H1 (cell line): ENCODE measurements around the gene ARHGAP1. TPM values are rescaled to one million over a fixed set of nuclear protein-coding genes. Genes with fewer than 3 reads are reported as not detected.

Experiments used
- CTCF ChIA-PET: fragments of 300-600 bp; sonication (Branson Sonifier 250); formaldehyde crosslinking; loops from one replicate; lab custom pipeline; 2021; ENCODE audit not compliant: partially characterized antibody; lab: Charles Lee
- POLR2A ChIA-PET: fragments of 300-600 bp; sonication (Branson Sonifier 250); formaldehyde crosslinking; loops from one replicate; lab custom pipeline; 2021; ENCODE audit warnings: inconsistent platforms; ENCODE audit not compliant: partially characterized antibody; lab: Charles Lee
- DNase-seq, 2 experiments: peaks; one replicate each; pipeline versions ENCODE4 v3.0.0 to v3.0.0-alpha.2; 2010 to 2022; ENCODE audit warnings: low spot score in 2 of 2, low read depth in 1 of 2, mixed read lengths in 1 of 2
- FAIRE-seq: peaks from 2 replicates; lab custom pipeline; 2011; peaks lifted over from hg19 to GRCh38; lab: Jason Lieb, UNC
- H2AFZ ChIP-seq: 2 replicates; pipeline ENCODE4 v1.8.1; 2012; ENCODE audit warnings: low read length, inconsistent platforms
- H2AK5ac ChIP-seq: 2 replicates; pipeline ENCODE4 v1.6.1; 2013; ENCODE audit warnings: low read depth, low read length
- H2BK120ac ChIP-seq: replicated peaks from 2 replicates; pipeline ENCODE3; 2013; ENCODE audit warnings: low read depth, low read length, inconsistent platforms
- H2BK12ac ChIP-seq: 2 replicates; pipeline ENCODE4 v1.6.1; 2013; ENCODE audit warnings: low read depth, low read length
- H2BK15ac ChIP-seq: 2 replicates; pipeline ENCODE4 v1.6.1; 2013; ENCODE audit warnings: low read length
- H2BK20ac ChIP-seq: 2 replicates; pipeline ENCODE4 v1.6.1; 2013; ENCODE audit warnings: low read length
- H2BK5ac ChIP-seq: 2 replicates; pipeline ENCODE4 v1.6.1; 2013; ENCODE audit warnings: low read depth, low read length
- H3K14ac ChIP-seq: 2 replicates; pipeline ENCODE4 v1.6.1; 2013; ENCODE audit warnings: inconsistent platforms; ENCODE audit not compliant: insufficient read length
- H3K18ac ChIP-seq: 2 replicates; pipeline ENCODE4 v1.6.1; 2013; ENCODE audit warnings: low read length; ENCODE audit errors: extremely low read depth
- H3K23ac ChIP-seq: 2 replicates; pipeline ENCODE4 v1.6.1; 2013; ENCODE audit warnings: inconsistent platforms; ENCODE audit not compliant: insufficient read length
- H3K23me2 ChIP-seq: 2 replicates; pipeline ENCODE4 v1.6.1; 2013; ENCODE audit warnings: low read depth, low read length
- H3K27ac ChIP-seq: 2 replicates; pipeline ENCODE4 v1.6.1; 2011; ENCODE audit warnings: low read depth, low read length, inconsistent platforms
- H3K27me3 ChIP-seq, 4 experiments: replicated peaks in 1 of 4; 1 replicate in 1 of 4; 2 replicates in 3 of 4; pipeline versions ENCODE4 v1.6.1 to v1.8.1; 2011 to 2013; ENCODE audit warnings: low read length in 3 of 4, mild to moderate bottlenecking in 3 of 4, inconsistent platforms in 2 of 4, mixed read lengths in 2 of 4, moderate library complexity in 1 of 4; ENCODE audit not compliant: control insufficient read depth in 3 of 4, insufficient read depth in 3 of 4; ENCODE audit errors: extremely low read depth in 1 of 4
- H3K36me3 ChIP-seq, 4 experiments: 2 replicates each; pipeline versions ENCODE4 v1.6.1 to v1.8.1; 2011 to 2013; ENCODE audit warnings: mild to moderate bottlenecking in 4 of 4, low read length in 3 of 4, moderate library complexity in 2 of 4, control low read depth in 1 of 4, inconsistent platforms in 1 of 4; ENCODE audit not compliant: insufficient read depth in 4 of 4, control insufficient read depth in 2 of 4
- H3K4ac ChIP-seq: replicated peaks from 2 replicates; pipeline ENCODE3; 2013; ENCODE audit warnings: low read length, low read depth, mixed read lengths, inconsistent platforms; ENCODE audit not compliant: insufficient read length
- H3K4me1 ChIP-seq, 4 experiments: replicated peaks in 1 of 4; 1 replicate in 1 of 4; 2 replicates in 3 of 4; pipeline versions ENCODE4 v1.6.1 to v1.8.1; 2011 to 2013; ENCODE audit warnings: low read length in 3 of 4, inconsistent platforms in 2 of 4, mixed read lengths in 1 of 4; ENCODE audit not compliant: insufficient read depth in 4 of 4, control insufficient read depth in 3 of 4
- H3K4me2 ChIP-seq, 2 experiments: 2 replicates each; pipeline versions ENCODE4 v1.6.1 to v1.8.1; 2011 to 2013; ENCODE audit warnings: low read depth in 2 of 2, low read length in 2 of 2, control low read depth in 1 of 2, inconsistent platforms in 1 of 2, mild to moderate bottlenecking in 1 of 2; ENCODE audit not compliant: insufficient read depth in 1 of 2
- H3K4me3 ChIP-seq, 4 experiments: fragments of 200-600, 300-600 bp in 1 of 4; sonication (generic), shearing (Covaris generic), sonication (Bioruptor Twin) in 1 of 4; 2 replicates each; pipeline versions ENCODE4 v1.5.1 to v1.8.1; 2011 to 2016; ENCODE audit warnings: low read length in 4 of 4, low read depth in 3 of 4, control low read depth in 2 of 4, inconsistent platforms in 2 of 4, mild to moderate bottlenecking in 2 of 4, mixed read lengths in 1 of 4, moderate library complexity in 1 of 4; ENCODE audit not compliant: insufficient read depth in 2 of 4; ENCODE audit errors: extremely low read depth in 1 of 4
- H3K56ac ChIP-seq: replicated peaks from 2 replicates; pipeline ENCODE3; 2013; ENCODE audit warnings: low read depth, mild to moderate bottlenecking, mixed read lengths, low read length, inconsistent platforms; ENCODE audit not compliant: insufficient read length
- H3K79me1 ChIP-seq: 2 replicates; pipeline ENCODE4 v1.6.1; 2013; ENCODE audit warnings: low read depth, low read length, control low read depth
- H3K79me2 ChIP-seq, 2 experiments: 2 replicates each; pipeline versions ENCODE4 v1.6.1 to v1.8.1; 2012 to 2013; ENCODE audit warnings: low read length in 2 of 2, mild to moderate bottlenecking in 2 of 2, inconsistent platforms in 1 of 2; ENCODE audit not compliant: insufficient read depth in 2 of 2, control insufficient read depth in 1 of 2
- H3K9ac ChIP-seq, 4 experiments: replicated peaks in 1 of 4; 1 replicate in 1 of 4; 2 replicates in 3 of 4; pipeline versions ENCODE4 v1.6.1 to v1.8.1; 2011 to 2013; ENCODE audit warnings: low read depth in 3 of 4, low read length in 3 of 4, control low read depth in 2 of 4, mild to moderate bottlenecking in 2 of 4, moderate library complexity in 2 of 4, inconsistent platforms in 1 of 4; ENCODE audit errors: extremely low read depth in 1 of 4
- H3K9me3 ChIP-seq, 2 experiments: 2 replicates each; pipeline versions ENCODE4 v1.6.1 to v1.8.1; 2012 to 2013; ENCODE audit warnings: mild to moderate bottlenecking in 2 of 2, moderate library complexity in 2 of 2, control low read depth in 1 of 2, inconsistent platforms in 1 of 2, low read depth in 1 of 2, low read length in 1 of 2, mixed read lengths in 1 of 2; ENCODE audit not compliant: insufficient read depth in 2 of 2
- H4K20me1 ChIP-seq, 2 experiments: replicated peaks in 1 of 2; 2 replicates each; pipeline versions ENCODE3 to v1.8.1; 2011 to 2013; ENCODE audit warnings: inconsistent platforms in 2 of 2, low read length in 2 of 2, mild to moderate bottlenecking in 1 of 2; ENCODE audit not compliant: insufficient read depth in 2 of 2, control insufficient read depth in 1 of 2
- H4K5ac ChIP-seq: 2 replicates; pipeline ENCODE4 v1.6.1; 2013; ENCODE audit warnings: low read length, low read depth, mixed read lengths, inconsistent platforms; ENCODE audit not compliant: insufficient read length
- H4K8ac ChIP-seq: 2 replicates; pipeline ENCODE4 v1.8.0; 2013; ENCODE audit warnings: mild to moderate bottlenecking, moderate library complexity, low read length, inconsistent platforms; ENCODE audit not compliant: insufficient read depth; ENCODE audit errors: extremely low read depth
- H4K91ac ChIP-seq: replicated peaks from 2 replicates; pipeline ENCODE3; 2013; ENCODE audit warnings: low read length, mixed read lengths, inconsistent platforms; ENCODE audit not compliant: insufficient read length
- ATF3 ChIP-seq: IDR thresholded peaks from 2 replicates; pipeline ENCODE4 v1.6.1; 2011; ENCODE audit warnings: low read depth, mild to moderate bottlenecking, low read length; ENCODE audit not compliant: insufficient read depth
- BRCA1 ChIP-seq: IDR thresholded peaks from 2 replicates; pipeline ENCODE4 v1.6.1; 2012; ENCODE audit warnings: low read depth, low read length, improper control_type of control experiment
- CEBPB ChIP-seq: IDR thresholded peaks from 2 replicates; pipeline ENCODE4 v1.6.1; 2012; ENCODE audit warnings: low read depth, low read length
- CREB1 ChIP-seq: IDR thresholded peaks from 2 replicates; pipeline ENCODE4 v1.6.1; 2012; ENCODE audit warnings: inconsistent platforms
- EGR1 ChIP-seq: IDR thresholded peaks from 2 replicates; pipeline ENCODE4 v1.6.1; 2011; ENCODE audit warnings: low read depth, low read length, borderline replicate concordance
- HDAC6 ChIP-seq: IDR thresholded peaks from one replicate; pipeline ENCODE4 v1.7.1; 2012; ENCODE audit warnings: low read depth, mild to moderate bottlenecking, inconsistent platforms, low read length, moderate library complexity
- JUN ChIP-seq: IDR thresholded peaks from 2 replicates; pipeline ENCODE4 v1.6.1; 2011; ENCODE audit warnings: low read depth, mild to moderate bottlenecking, improper control_type of control experiment, low read length
- POU5F1 ChIP-seq: IDR thresholded peaks from 2 replicates; pipeline ENCODE4 v1.6.1; 2011; ENCODE audit warnings: low read depth, mild to moderate bottlenecking, low read length, moderate library complexity
- RAD21 ChIP-seq, 2 experiments: IDR thresholded peaks in 1 of 2; conservative IDR thresholded peaks in 1 of 2; 2 replicates each; pipeline ENCODE4 v1.6.1; 2011; ENCODE audit warnings: low read depth in 2 of 2, low read length in 2 of 2, improper control_type of control experiment in 1 of 2, inconsistent platforms in 1 of 2, mild to moderate bottlenecking in 1 of 2, moderate library complexity in 1 of 2
- SIRT6 ChIP-seq: IDR thresholded peaks from one replicate; pipeline ENCODE4 v1.7.1; 2012; ENCODE audit warnings: low read length, inconsistent platforms
- SP1 ChIP-seq: IDR thresholded peaks from 2 replicates; pipeline ENCODE4 v1.6.1; 2011; ENCODE audit warnings: low read depth, low read length
- TAF7 ChIP-seq: optimal IDR thresholded peaks from 2 replicates; pipeline ENCODE3; 2011; ENCODE audit warnings: low read depth, mild to moderate bottlenecking, inconsistent platforms, low read length, moderate library complexity, borderline replicate concordance
- YY1 ChIP-seq: IDR thresholded peaks from 2 replicates; pipeline ENCODE4 v1.6.1; 2011; ENCODE audit warnings: low read depth, mild to moderate bottlenecking, low read length
- whole genome bisulfite sequencing, 2 experiments: shearing (Covaris generic) in 1 of 2; methylation state at CpG; one replicate each; pipeline versions ENCODE4 v1.1.6 to v1.1.7; 2013 to 2015; ENCODE audit warnings: low lambda C conversion rate in 2 of 2, mixed read lengths in 2 of 2, inconsistent platforms in 1 of 2, low coverage in 1 of 2, missing lambda C conversion rate in 1 of 2; ENCODE audit not compliant: insufficient replicate concordance in 2 of 2, insufficient coverage in 1 of 2, insufficient read length in 1 of 2; ENCODE audit errors: extremely low coverage in 1 of 2, missing lambda C conversion rate in 1 of 2; 5-methylcytosine and 5-hydroxymethylcytosine counted together
- polyA plus RNA-seq, 7 experiments: library from polyadenylated mRNA; depleted of rRNA in 3 of 7; stranded (reverse) in 5 of 7; unstranded in 2 of 7; fragments of >200 nt in 5 of 7; fragments of 200-250 nt in 2 of 7; gene quantifications; 1 replicate in 5 of 7; 2 replicates in 1 of 7; 4 replicates in 1 of 7; pipeline versions ENCODE4 v1.2.1 to v1.2.3, GENCODE V29; 2011 to 2013; ENCODE audit warnings: missing spikeins in 2 of 7, mixed read lengths in 2 of 7
- total RNA-seq: library from RNA; stranded (reverse); fragmentation: NEBNext Ultra II Directional; extraction: Animal tissue kit (Norgen Biotek cat#: 25700); gene quantifications from 2 replicates; pipeline ENCODE4 v1.2.1, GENCODE V29; 2021

ARHGAP1 gene
- total and polyA plus RNA-seq, 2 of the 8 experiments (the other 6 are each of a cell fraction or from before 2014, with no cell fraction given), result 28.6 to 58.8 TPM

GRCh38 chr11:46694607-46695006, 5.8 kb downstream of the ARHGAP1 start:
- no peak overlapping the region for H2BK15ac ChIP-seq
- H3K23me2 ChIP-seq, result no peaks in the 10 kb centered on the region
- H3K56ac ChIP-seq, result no peak overlapping the region
- DNase-seq (no peak), FAIRE-seq (no peak)
- H2BK12ac ChIP-seq, result no peak overlapping the region
- H3K14ac ChIP-seq, result no peak overlapping the region
- no peak overlapping the region for H3K27ac ChIP-seq
- no peaks in the 10 kb centered on the region for H3K79me1 ChIP-seq
- no peak overlapping the region for H2AFZ ChIP-seq
- CTCF ChIA-PET, result interaction anchor here (0.7 to 2.0 kb wide), 5 partner anchors 8 to 16 kb away, joined by 3 to 6 read pairs (median 3); no protein-coding TSS in a partner anchor
- H2BK120ac ChIP-seq, result no peak overlapping the region
- no peaks in the 10 kb centered on the region; a peak in 2 of 7 replicates for H3K4me1 ChIP-seq
- H3K4me3 ChIP-seq, result no peak overlapping the region
- POLR2A ChIA-PET, result interaction anchor here (1.3 kb wide), 1 partner anchor 20 kb away, joined by 3 read pairs; no protein-coding TSS in a partner anchor
- H4K20me1 ChIP-seq, result peaks cover 2% of the 10 kb centered on the region in 2 experiments
- H3K4ac ChIP-seq, result no peak overlapping the region
- H3K9ac ChIP-seq, result no peak overlapping the region
- H3K9me3 ChIP-seq, result no peaks in the 10 kb centered on the region
- H3K36me3 ChIP-seq, result peaks cover 2 to 11% (median 6%) of the 10 kb centered on the region in 4 experiments; a peak in 3 of 8 replicates
- no peak overlapping the region for H3K23ac ChIP-seq
- H2AK5ac ChIP-seq, result no peak overlapping the region
- no peak overlapping the region for H3K4me2 ChIP-seq
- H4K8ac ChIP-seq, result no peak overlapping the region
- WGBS, 2 experiments, result 87% methylated on average over 7 of the region's 7 CpGs; no CpG with 5 or more reads in 1 of the 2 experiments
- no peak overlapping the region for H4K5ac ChIP-seq
- no peaks in the 10 kb centered on the region for H3K27me3 ChIP-seq
- H2BK20ac ChIP-seq, result no peak overlapping the region
- H4K91ac ChIP-seq, result no peak overlapping the region
- H3K79me2 ChIP-seq, result peaks cover 0 to 4% of the 10 kb centered on the region in 2 experiments; a peak in 1 of 4 replicates
- H3K18ac ChIP-seq, result no peak overlapping the region
- H2BK5ac ChIP-seq, result no peak overlapping the region
- TF ChIP-seq POU5F1 (no peak), HDAC6 (no peak), SIRT6 (no peak), JUN (no peak), RAD21 (IDR thresholded peaks at IDR 0.05 in 1 of 2, conservative IDR thresholded peaks at IDR 0.05 in 1 of 2; ENCODE audit: low read depth in 2 of 2, low read length in 2 of 2) (no peak), CEBPB (no peak), SP1 (no peak), YY1 (no peak), TAF7 (no peak), ATF3 (no peak), CREB1 (no peak), BRCA1 (no peak), EGR1 (no peak)
